ENCODE measurements around the gene ACSL1. TPM values are rescaled to one million over a fixed set of nuclear protein-coding genes. Genes with fewer than 3 reads are reported as not detected.

Gene ACSL1
- total and polyA plus RNA-seq, 2 experiments from 2014 or later: 15.4 to 16.8 TPM

GRCh38 chr4:184778325-184778724 is 47.4 kb downstream of the ACSL1 start:
- H3K27me3 ChIP-seq (replicated peaks; ENCODE audit: insufficient read depth): no peaks in the 10 kb centered on the region
- H3K79me2 ChIP-seq (ENCODE audit: insufficient read depth): no peaks in the 10 kb centered on the region
- in situ Hi-C loops (cut with MboI): no loop called here
- H3K4me1 ChIP-seq (ENCODE audit: insufficient read depth): no peaks in the 10 kb centered on the region
- no peak overlapping the region for H3K9ac ChIP-seq
- no peak overlapping the region for H2AFZ ChIP-seq
- no peak overlapping the region for H3K4me3 ChIP-seq
- TF ChIP-seq EZH2phosphoT487 (IDR thresholded peaks at IDR 0.05; ENCODE audit: insufficient read depth, low read depth) (no peak), EZH2 (IDR thresholded peaks at IDR 0.05; ENCODE audit: insufficient read depth, poor library complexity, severe bottlenecking) (no peak)
- DNase-seq: no peak
- 0 out of 2 replicates have a peak, but pooled peaks cover 3% of the 10 kb centered on the region for H3K36me3 ChIP-seq (ENCODE audit: low read depth)
- H3K9me2 ChIP-seq (ENCODE audit: insufficient read depth): no peaks in the 10 kb centered on the region
- no peaks in the 10 kb centered on the region for H3F3A ChIP-seq (ENCODE audit: insufficient read depth)
- H3K27ac ChIP-seq: no peak overlapping the region
- no peaks in the 10 kb centered on the region for H3K9me3 ChIP-seq (ENCODE audit: low read depth)
- no peak overlapping the region for H3K4me2 ChIP-seq (ENCODE audit: unreplicated experiment)
- no peaks in the 10 kb centered on the region for H4K20me1 ChIP-seq (ENCODE audit: insufficient read depth)
- 79 to 83% methylated on average over 7 to 8 of the region's 8 CpGs for WGBS, 2 experiments (ENCODE audit: low coverage in 1 of 2, low lambda C conversion rate in 2 of 2, missing lambda C conversion rate in 2 of 2)

- no peaks in the 10 kb centered on the region for H3F3A ChIP-seq (ENCODE audit: insufficient read depth)
- in situ Hi-C loops (cut with MboI): no loop called here
- no peak overlapping the region for H3K9ac ChIP-seq
- WGBS, 2 experiments (ENCODE audit: low coverage in 1 of 2, low lambda C conversion rate in 2 of 2, missing lambda C conversion rate in 2 of 2): 97% methylated on average over 5 of the region's 5 CpGs
- H4K20me1 ChIP-seq (ENCODE audit: insufficient read depth): no peaks in the 10 kb centered on the region
- H3K4me1 ChIP-seq (ENCODE audit: insufficient read depth): no peaks in the 10 kb centered on the region
- DNase-seq: no peak
- no peak overlapping the region for H3K4me3 ChIP-seq
- no peaks in the 10 kb centered on the region for H3K9me2 ChIP-seq (ENCODE audit: insufficient read depth)
- TF ChIP-seq EZH2phosphoT487 (IDR thresholded peaks at IDR 0.05; ENCODE audit: insufficient read depth, low read depth) (no peak), EZH2 (IDR thresholded peaks at IDR 0.05; ENCODE audit: insufficient read depth, poor library complexity, severe bottlenecking) (no peak)
- no peaks in the 10 kb centered on the region for H3K27me3 ChIP-seq (replicated peaks; ENCODE audit: insufficient read depth)
- H2AFZ ChIP-seq: no peak overlapping the region
- no peak overlapping the region for H3K4me2 ChIP-seq (ENCODE audit: unreplicated experiment)
- no peaks in the 10 kb centered on the region for H3K9me3 ChIP-seq (ENCODE audit: low read depth)
- no peaks in the 10 kb centered on the region for H3K79me2 ChIP-seq (ENCODE audit: insufficient read depth)
- 0 out of 2 replicates have a peak, but pooled peaks cover 10% of the 10 kb centered on the region for H3K36me3 ChIP-seq (ENCODE audit: low read depth)
- no peak overlapping the region for H3K27ac ChIP-seq
Observed at GRCh38 chr4:184776821-184777220, 48.9 kb downstream of the ACSL1 start.

GRCh38 chr4:184775854-184776555 is 49.8 kb downstream of the ACSL1 start:
- Histone ChIP-seq H3K9me2 (ENCODE audit: insufficient read depth) (no peaks in the 10 kb centered on the region), H3K4me2 (ENCODE audit: unreplicated experiment) (no peak overlapping the region), H3K9me3 (ENCODE audit: low read depth) (no peaks in the 10 kb centered on the region), H3K27ac (no peak overlapping the region), H3K79me2 (ENCODE audit: insufficient read depth) (no peaks in the 10 kb centered on the region), H3K4me1 (ENCODE audit: insufficient read depth) (no peaks in the 10 kb centered on the region), H3K27me3 (replicated peaks; ENCODE audit: insufficient read depth) (no peaks in the 10 kb centered on the region), H3K36me3 (ENCODE audit: low read depth) (0 out of 2 replicates have a peak, but pooled peaks cover 10% of the 10 kb centered on the region), H2AFZ (no peak overlapping the region), H3K9ac (no peak overlapping the region), H3K4me3 (no peak overlapping the region), H4K20me1 (ENCODE audit: insufficient read depth) (no peaks in the 10 kb centered on the region), H3F3A (ENCODE audit: insufficient read depth) (no peaks in the 10 kb centered on the region)
- no peak for DNase-seq
- in situ Hi-C loops (cut with MboI): no loop called here
- TF ChIP-seq EZH2phosphoT487 (IDR thresholded peaks at IDR 0.05; ENCODE audit: insufficient read depth, low read depth) (no peak), EZH2 (IDR thresholded peaks at IDR 0.05; ENCODE audit: insufficient read depth, poor library complexity, severe bottlenecking) (no peak)
- WGBS, 2 experiments (ENCODE audit: low coverage in 1 of 2, low lambda C conversion rate in 2 of 2, missing lambda C conversion rate in 2 of 2): 75 to 78% methylated on average over 13 of the region's 13 CpGs

- Histone ChIP-seq H3K9me3 (ENCODE audit: low read depth) (no peaks in the 10 kb centered on the region), H3K4me3 (no peak overlapping the region), H3K27ac (no peak overlapping the region), H3K27me3 (replicated peaks; ENCODE audit: insufficient read depth) (no peaks in the 10 kb centered on the region), H3K9ac (no peak overlapping the region), H4K20me1 (ENCODE audit: insufficient read depth) (no peaks in the 10 kb centered on the region), H3K36me3 (ENCODE audit: low read depth) (0 out of 2 replicates have a peak, but pooled peaks cover 15% of the 10 kb centered on the region), H3K4me2 (ENCODE audit: unreplicated experiment) (no peak overlapping the region), H2AFZ (no peak overlapping the region), H3F3A (ENCODE audit: insufficient read depth) (no peaks in the 10 kb centered on the region), H3K79me2 (ENCODE audit: insufficient read depth) (no peaks in the 10 kb centered on the region), H3K9me2 (ENCODE audit: insufficient read depth) (no peaks in the 10 kb centered on the region), H3K4me1 (ENCODE audit: insufficient read depth) (no peaks in the 10 kb centered on the region)
- in situ Hi-C loops (cut with MboI): no loop called here
- 80 to 86% methylated on average over 7 of the region's 7 CpGs for WGBS, 2 experiments (ENCODE audit: low coverage in 1 of 2, low lambda C conversion rate in 2 of 2, missing lambda C conversion rate in 2 of 2)
- DNase-seq: no peak
- TF ChIP-seq EZH2 (IDR thresholded peaks at IDR 0.05; ENCODE audit: insufficient read depth, poor library complexity, severe bottlenecking) (no peak), EZH2phosphoT487 (IDR thresholded peaks at IDR 0.05; ENCODE audit: insufficient read depth, low read depth) (no peak)
Observed at GRCh38 chr4:184774152-184774551, 51.6 kb downstream of the ACSL1 start.
